Activated naive CD8-positive, alpha-beta T cell (primary cell): ENCODE data around the gene KIF19.

Source experiments
- H3K27ac Mint-ChIP-seq: one replicate; pipeline ENCODE4 v1.8.0; 2021; ENCODE audit warnings: mixed read lengths
- H3K27me3 Mint-ChIP-seq: one replicate; pipeline ENCODE4 v1.8.0; 2021; ENCODE audit warnings: mixed read lengths
- H3K36me3 Mint-ChIP-seq: one replicate; pipeline ENCODE4 v1.8.0; 2021; ENCODE audit warnings: mixed read lengths
- H3K4me1 Mint-ChIP-seq: one replicate; pipeline ENCODE4 v1.8.0; 2021; ENCODE audit warnings: low read depth, mixed read lengths
- H3K4me3 Mint-ChIP-seq: one replicate; pipeline ENCODE4 v1.8.0; 2021; ENCODE audit warnings: mild to moderate bottlenecking, mixed read lengths
- H3K9me3 Mint-ChIP-seq: one replicate; pipeline ENCODE4 v1.8.0; 2021; ENCODE audit warnings: low read depth, mixed read lengths

Gene KIF19

GRCh38 chr17:74295625-74296547, 30.1 kb upstream of the KIF19 start:
- peaks cover 7% of the 10 kb centered on the region for H3K4me1 Mint-ChIP-seq
- no peaks in the 10 kb centered on the region for H3K9me3 Mint-ChIP-seq
- no peaks in the 10 kb centered on the region for H3K36me3 Mint-ChIP-seq
- no peak overlapping the region for H3K27ac Mint-ChIP-seq
- no peaks in the 10 kb centered on the region for H3K27me3 Mint-ChIP-seq
- no peak overlapping the region for H3K4me3 Mint-ChIP-seq

- Mint-ChIP-seq H3K27ac (no peak overlapping the region), H3K27me3 (no peaks in the 10 kb centered on the region), H3K4me1 (peaks cover 10% of the 10 kb centered on the region), H3K36me3 (no peaks in the 10 kb centered on the region), H3K9me3 (no peaks in the 10 kb centered on the region), H3K4me3 (no peak overlapping the region)
These were observed 29.5 kb upstream of the KIF19 start for GRCh38 chr17:74296548-74296936.

- H3K9me3 Mint-ChIP-seq, result no peaks in the 10 kb centered on the region
- H3K4me3 Mint-ChIP-seq, result no peak overlapping the region
- H3K27ac Mint-ChIP-seq, result no peak overlapping the region
- no peaks in the 10 kb centered on the region for H3K27me3 Mint-ChIP-seq
- peaks cover 10% of the 10 kb centered on the region for H3K4me1 Mint-ChIP-seq
- no peaks in the 10 kb centered on the region for H3K36me3 Mint-ChIP-seq
These were observed 28.1 kb upstream of the KIF19 start for GRCh38 chr17:74297941-74298340.

GRCh38 chr17:74298778-74299177, 27.2 kb upstream of the KIF19 start:
- peaks cover 10% of the 10 kb centered on the region for H3K4me1 Mint-ChIP-seq
- no peaks in the 10 kb centered on the region for H3K9me3 Mint-ChIP-seq
- H3K4me3 Mint-ChIP-seq, result no peak overlapping the region
- no peaks in the 10 kb centered on the region for H3K36me3 Mint-ChIP-seq
- H3K27ac Mint-ChIP-seq, result no peak overlapping the region
- no peaks in the 10 kb centered on the region for H3K27me3 Mint-ChIP-seq

- Mint-ChIP-seq H3K27me3 (no peaks in the 10 kb centered on the region), H3K9me3 (no peaks in the 10 kb centered on the region), H3K4me3 (no peak overlapping the region), H3K27ac (no peak overlapping the region), H3K36me3 (no peaks in the 10 kb centered on the region), H3K4me1 (peaks cover 10% of the 10 kb centered on the region)
These were observed 26.6 kb upstream of the KIF19 start for GRCh38 chr17:74299226-74300009.

GRCh38 chr17:74303305-74303704, 22.7 kb upstream of the KIF19 start:
- Mint-ChIP-seq H3K36me3 (no peaks in the 10 kb centered on the region), H3K9me3 (no peaks in the 10 kb centered on the region), H3K27me3 (peaks cover 3% of the 10 kb centered on the region), H3K4me3 (no peak overlapping the region), H3K4me1 (peaks cover 10% of the 10 kb centered on the region), H3K27ac (no peak overlapping the region)

GRCh38 chr17:74304184-74304583, 21.8 kb upstream of the KIF19 start:
- peaks cover 10% of the 10 kb centered on the region for H3K4me1 Mint-ChIP-seq
- H3K36me3 Mint-ChIP-seq, result no peaks in the 10 kb centered on the region
- H3K27ac Mint-ChIP-seq, result no peak overlapping the region
- no peak overlapping the region for H3K4me3 Mint-ChIP-seq
- peaks cover 3% of the 10 kb centered on the region for H3K27me3 Mint-ChIP-seq
- no peaks in the 10 kb centered on the region for H3K9me3 Mint-ChIP-seq

GRCh38 chr17:74305865-74306654, 20.0 kb upstream of the KIF19 start:
- Mint-ChIP-seq H3K27me3 (peaks cover 3% of the 10 kb centered on the region), H3K36me3 (no peaks in the 10 kb centered on the region), H3K9me3 (no peaks in the 10 kb centered on the region), H3K4me3 (no peak overlapping the region), H3K4me1 (peaks cover 10% of the 10 kb centered on the region), H3K27ac (no peak overlapping the region)

- H3K27me3 Mint-ChIP-seq, result peaks cover 3% of the 10 kb centered on the region
- no peak overlapping the region for H3K27ac Mint-ChIP-seq
- H3K9me3 Mint-ChIP-seq, result no peaks in the 10 kb centered on the region
- H3K4me3 Mint-ChIP-seq, result no peak overlapping the region
- peaks cover 8% of the 10 kb centered on the region for H3K4me1 Mint-ChIP-seq
- H3K36me3 Mint-ChIP-seq, result no peaks in the 10 kb centered on the region
These were observed 17.8 kb upstream of the KIF19 start for GRCh38 chr17:74307984-74308773.

- Mint-ChIP-seq H3K9me3 (no peaks in the 10 kb centered on the region), H3K27ac (no peak overlapping the region), H3K4me3 (no peak overlapping the region), H3K4me1 (peaks cover 8% of the 10 kb centered on the region), H3K27me3 (peaks cover 3% of the 10 kb centered on the region), H3K36me3 (no peaks in the 10 kb centered on the region)
These were observed 16.1 kb upstream of the KIF19 start for GRCh38 chr17:74309902-74310301.

- H3K9me3 Mint-ChIP-seq, result no peaks in the 10 kb centered on the region
- no peaks in the 10 kb centered on the region for H3K36me3 Mint-ChIP-seq
- no peak overlapping the region for H3K27ac Mint-ChIP-seq
These were observed 11.1 kb upstream of the KIF19 start for GRCh38 chr17:74314877-74315276.

GRCh38 chr17:74316220-74316619, 9.8 kb upstream of the KIF19 start:
- Mint-ChIP-seq H3K27me3 (no peaks in the 10 kb centered on the region), H3K9me3 (no peaks in the 10 kb centered on the region), H3K36me3 (no peaks in the 10 kb centered on the region), H3K4me3 (no peak overlapping the region), H3K27ac (no peak overlapping the region), H3K4me1 (no peaks in the 10 kb centered on the region)

More at GRCh38 chr17:74314877-74315276, 11.1 kb upstream of the KIF19 start:
- Mint-ChIP-seq H3K27me3 (no peaks in the 10 kb centered on the region), H3K4me1 (no peaks in the 10 kb centered on the region), H3K4me3 (no peak overlapping the region)

- H3K4me3 Mint-ChIP-seq, result no peak overlapping the region
- H3K4me1 Mint-ChIP-seq, result no peaks in the 10 kb centered on the region
- no peak overlapping the region for H3K27ac Mint-ChIP-seq
- H3K27me3 Mint-ChIP-seq, result peaks cover 5% of the 10 kb centered on the region
- no peaks in the 10 kb centered on the region for H3K36me3 Mint-ChIP-seq
- no peaks in the 10 kb centered on the region for H3K9me3 Mint-ChIP-seq
These were observed 9.0 kb upstream of the KIF19 start for GRCh38 chr17:74317071-74317470.

GRCh38 chr17:74318391-74318790, 7.6 kb upstream of the KIF19 start:
- no peaks in the 10 kb centered on the region for H3K36me3 Mint-ChIP-seq
- peaks cover 10% of the 10 kb centered on the region for H3K27me3 Mint-ChIP-seq
- H3K4me1 Mint-ChIP-seq, result no peaks in the 10 kb centered on the region
- no peaks in the 10 kb centered on the region for H3K9me3 Mint-ChIP-seq
- no peak overlapping the region for H3K4me3 Mint-ChIP-seq
- H3K27ac Mint-ChIP-seq, result no peak overlapping the region
